H1 (cell line): Measurements from ENCODE around the gene TMEM266. TPM values are rescaled to one million over a fixed set of nuclear protein-coding genes. Genes with fewer than 3 reads are reported as not detected.

ENCODE experiments used
- CTCF ChIA-PET: fragments of 300-600 bp; sonication (Branson Sonifier 250); formaldehyde crosslinking; loops from one replicate; lab custom pipeline; 2021; ENCODE audit not compliant: partially characterized antibody; lab: Charles Lee
- POLR2A ChIA-PET: fragments of 300-600 bp; sonication (Branson Sonifier 250); formaldehyde crosslinking; loops from one replicate; lab custom pipeline; 2021; ENCODE audit warnings: inconsistent platforms; ENCODE audit not compliant: partially characterized antibody; lab: Charles Lee
- DNase-seq, 2 experiments: peaks; one replicate each; pipeline versions ENCODE4 v3.0.0 to v3.0.0-alpha.2; 2010 to 2022; ENCODE audit warnings: low spot score in 2 of 2, low read depth in 1 of 2, mixed read lengths in 1 of 2
- FAIRE-seq: peaks from 2 replicates; lab custom pipeline; 2011; peaks lifted over from hg19 to GRCh38; lab: Jason Lieb, UNC
- H2AFZ ChIP-seq: 2 replicates; pipeline ENCODE4 v1.8.1; 2012; ENCODE audit warnings: low read length, inconsistent platforms
- H2AK5ac ChIP-seq: 2 replicates; pipeline ENCODE4 v1.6.1; 2013; ENCODE audit warnings: low read depth, low read length
- H2BK120ac ChIP-seq: replicated peaks from 2 replicates; pipeline ENCODE3; 2013; ENCODE audit warnings: low read depth, low read length, inconsistent platforms
- H2BK12ac ChIP-seq: 2 replicates; pipeline ENCODE4 v1.6.1; 2013; ENCODE audit warnings: low read depth, low read length
- H2BK15ac ChIP-seq: 2 replicates; pipeline ENCODE4 v1.6.1; 2013; ENCODE audit warnings: low read length
- H2BK20ac ChIP-seq: 2 replicates; pipeline ENCODE4 v1.6.1; 2013; ENCODE audit warnings: low read length
- H2BK5ac ChIP-seq: 2 replicates; pipeline ENCODE4 v1.6.1; 2013; ENCODE audit warnings: low read depth, low read length
- H3K14ac ChIP-seq: 2 replicates; pipeline ENCODE4 v1.6.1; 2013; ENCODE audit warnings: inconsistent platforms; ENCODE audit not compliant: insufficient read length
- H3K18ac ChIP-seq: 2 replicates; pipeline ENCODE4 v1.6.1; 2013; ENCODE audit warnings: low read length; ENCODE audit errors: extremely low read depth
- H3K23ac ChIP-seq: 2 replicates; pipeline ENCODE4 v1.6.1; 2013; ENCODE audit warnings: inconsistent platforms; ENCODE audit not compliant: insufficient read length
- H3K23me2 ChIP-seq: 2 replicates; pipeline ENCODE4 v1.6.1; 2013; ENCODE audit warnings: low read depth, low read length
- H3K27ac ChIP-seq: 2 replicates; pipeline ENCODE4 v1.6.1; 2011; ENCODE audit warnings: low read depth, low read length, inconsistent platforms
- H3K27me3 ChIP-seq, 4 experiments: replicated peaks in 1 of 4; 1 replicate in 1 of 4; 2 replicates in 3 of 4; pipeline versions ENCODE4 v1.6.1 to v1.8.1; 2011 to 2013; ENCODE audit warnings: low read length in 3 of 4, mild to moderate bottlenecking in 3 of 4, inconsistent platforms in 2 of 4, mixed read lengths in 2 of 4, moderate library complexity in 1 of 4; ENCODE audit not compliant: control insufficient read depth in 3 of 4, insufficient read depth in 3 of 4; ENCODE audit errors: extremely low read depth in 1 of 4
- H3K36me3 ChIP-seq, 4 experiments: 2 replicates each; pipeline versions ENCODE4 v1.6.1 to v1.8.1; 2011 to 2013; ENCODE audit warnings: mild to moderate bottlenecking in 4 of 4, low read length in 3 of 4, moderate library complexity in 2 of 4, control low read depth in 1 of 4, inconsistent platforms in 1 of 4; ENCODE audit not compliant: insufficient read depth in 4 of 4, control insufficient read depth in 2 of 4
- H3K4ac ChIP-seq: replicated peaks from 2 replicates; pipeline ENCODE3; 2013; ENCODE audit warnings: low read length, low read depth, mixed read lengths, inconsistent platforms; ENCODE audit not compliant: insufficient read length
- H3K4me1 ChIP-seq, 4 experiments: replicated peaks in 1 of 4; 1 replicate in 1 of 4; 2 replicates in 3 of 4; pipeline versions ENCODE4 v1.6.1 to v1.8.1; 2011 to 2013; ENCODE audit warnings: low read length in 3 of 4, inconsistent platforms in 2 of 4, mixed read lengths in 1 of 4; ENCODE audit not compliant: insufficient read depth in 4 of 4, control insufficient read depth in 3 of 4
- H3K4me2 ChIP-seq, 2 experiments: 2 replicates each; pipeline versions ENCODE4 v1.6.1 to v1.8.1; 2011 to 2013; ENCODE audit warnings: low read depth in 2 of 2, low read length in 2 of 2, control low read depth in 1 of 2, inconsistent platforms in 1 of 2, mild to moderate bottlenecking in 1 of 2; ENCODE audit not compliant: insufficient read depth in 1 of 2
- H3K4me3 ChIP-seq, 4 experiments: fragments of 200-600, 300-600 bp in 1 of 4; sonication (generic), shearing (Covaris generic), sonication (Bioruptor Twin) in 1 of 4; 2 replicates each; pipeline versions ENCODE4 v1.5.1 to v1.8.1; 2011 to 2016; ENCODE audit warnings: low read length in 4 of 4, low read depth in 3 of 4, control low read depth in 2 of 4, inconsistent platforms in 2 of 4, mild to moderate bottlenecking in 2 of 4, mixed read lengths in 1 of 4, moderate library complexity in 1 of 4; ENCODE audit not compliant: insufficient read depth in 2 of 4; ENCODE audit errors: extremely low read depth in 1 of 4
- H3K56ac ChIP-seq: replicated peaks from 2 replicates; pipeline ENCODE3; 2013; ENCODE audit warnings: low read depth, mild to moderate bottlenecking, mixed read lengths, low read length, inconsistent platforms; ENCODE audit not compliant: insufficient read length
- H3K79me1 ChIP-seq: 2 replicates; pipeline ENCODE4 v1.6.1; 2013; ENCODE audit warnings: low read depth, low read length, control low read depth
- H3K79me2 ChIP-seq, 2 experiments: 2 replicates each; pipeline versions ENCODE4 v1.6.1 to v1.8.1; 2012 to 2013; ENCODE audit warnings: low read length in 2 of 2, mild to moderate bottlenecking in 2 of 2, inconsistent platforms in 1 of 2; ENCODE audit not compliant: insufficient read depth in 2 of 2, control insufficient read depth in 1 of 2
- H3K9ac ChIP-seq, 4 experiments: replicated peaks in 1 of 4; 1 replicate in 1 of 4; 2 replicates in 3 of 4; pipeline versions ENCODE4 v1.6.1 to v1.8.1; 2011 to 2013; ENCODE audit warnings: low read depth in 3 of 4, low read length in 3 of 4, control low read depth in 2 of 4, mild to moderate bottlenecking in 2 of 4, moderate library complexity in 2 of 4, inconsistent platforms in 1 of 4; ENCODE audit errors: extremely low read depth in 1 of 4
- H3K9me3 ChIP-seq, 2 experiments: 2 replicates each; pipeline versions ENCODE4 v1.6.1 to v1.8.1; 2012 to 2013; ENCODE audit warnings: mild to moderate bottlenecking in 2 of 2, moderate library complexity in 2 of 2, control low read depth in 1 of 2, inconsistent platforms in 1 of 2, low read depth in 1 of 2, low read length in 1 of 2, mixed read lengths in 1 of 2; ENCODE audit not compliant: insufficient read depth in 2 of 2
- H4K20me1 ChIP-seq, 2 experiments: replicated peaks in 1 of 2; 2 replicates each; pipeline versions ENCODE3 to v1.8.1; 2011 to 2013; ENCODE audit warnings: inconsistent platforms in 2 of 2, low read length in 2 of 2, mild to moderate bottlenecking in 1 of 2; ENCODE audit not compliant: insufficient read depth in 2 of 2, control insufficient read depth in 1 of 2
- H4K5ac ChIP-seq: 2 replicates; pipeline ENCODE4 v1.6.1; 2013; ENCODE audit warnings: low read length, low read depth, mixed read lengths, inconsistent platforms; ENCODE audit not compliant: insufficient read length
- H4K8ac ChIP-seq: 2 replicates; pipeline ENCODE4 v1.8.0; 2013; ENCODE audit warnings: mild to moderate bottlenecking, moderate library complexity, low read length, inconsistent platforms; ENCODE audit not compliant: insufficient read depth; ENCODE audit errors: extremely low read depth
- H4K91ac ChIP-seq: replicated peaks from 2 replicates; pipeline ENCODE3; 2013; ENCODE audit warnings: low read length, mixed read lengths, inconsistent platforms; ENCODE audit not compliant: insufficient read length
- CREB1 ChIP-seq: IDR thresholded peaks from 2 replicates; pipeline ENCODE4 v1.6.1; 2012; ENCODE audit warnings: inconsistent platforms
- KDM4A ChIP-seq: IDR thresholded peaks from one replicate; pipeline ENCODE4 v1.7.1; 2012; ENCODE audit warnings: low read depth, mild to moderate bottlenecking, moderate library complexity, low read length, inconsistent platforms; ENCODE audit not compliant: severe bottlenecking
- TCF12 ChIP-seq: IDR thresholded peaks from 2 replicates; pipeline ENCODE4 v1.6.1; 2011; ENCODE audit warnings: low read depth, mild to moderate bottlenecking, low read length
- WGBS, 2 experiments: shearing (Covaris generic) in 1 of 2; methylation state at CpG; one replicate each; pipeline versions ENCODE4 v1.1.6 to v1.1.7; 2013 to 2015; ENCODE audit warnings: low lambda C conversion rate in 2 of 2, mixed read lengths in 2 of 2, inconsistent platforms in 1 of 2, low coverage in 1 of 2, missing lambda C conversion rate in 1 of 2; ENCODE audit not compliant: insufficient replicate concordance in 2 of 2, insufficient coverage in 1 of 2, insufficient read length in 1 of 2; ENCODE audit errors: extremely low coverage in 1 of 2, missing lambda C conversion rate in 1 of 2; 5-methylcytosine and 5-hydroxymethylcytosine counted together
- polyA plus RNA-seq, 7 experiments: library from polyadenylated mRNA; depleted of rRNA in 3 of 7; stranded (reverse) in 5 of 7; unstranded in 2 of 7; fragments of >200 nt in 5 of 7; fragments of 200-250 nt in 2 of 7; gene quantifications; 1 replicate in 5 of 7; 2 replicates in 1 of 7; 4 replicates in 1 of 7; pipeline versions ENCODE4 v1.2.1 to v1.2.3, GENCODE V29; 2011 to 2013; ENCODE audit warnings: missing spikeins in 2 of 7, mixed read lengths in 2 of 7
- total RNA-seq: library from RNA; stranded (reverse); fragmentation: NEBNext Ultra II Directional; extraction: Animal tissue kit (Norgen Biotek cat#: 25700); gene quantifications from 2 replicates; pipeline ENCODE4 v1.2.1, GENCODE V29; 2021
- TF ChIP-seq, protein P1 (sequence below): IDR thresholded peaks from 2 replicates; pipeline ENCODE4 v1.6.1; 2012; ENCODE audit warnings: low read length, inconsistent platforms

The TMEM266 gene
- total and polyA plus RNA-seq, 2 of the 8 experiments (the other 6 are each of a cell fraction or from before 2014, with no cell fraction given), result 2.6 TPM

DNA sequence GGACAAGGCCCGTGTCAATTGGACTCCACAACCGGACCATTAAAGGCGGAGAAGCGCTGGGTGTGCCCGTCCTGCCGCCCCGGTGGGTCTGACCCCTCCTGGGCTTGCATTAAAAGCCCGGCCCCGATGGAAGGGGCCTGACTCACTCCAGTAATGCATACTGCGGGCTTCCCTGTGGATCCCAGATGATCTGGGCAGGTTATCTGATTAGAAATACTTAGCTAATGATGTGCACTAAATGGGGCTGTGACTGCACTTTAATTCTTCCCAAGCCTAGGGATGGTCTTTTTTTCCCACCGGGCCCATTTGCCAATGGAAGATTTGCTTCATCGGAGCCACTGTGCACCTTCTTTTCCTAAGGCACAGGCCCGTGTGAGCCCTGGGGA lies 124.9 kb downstream of the TMEM266 start:
- no peak overlapping the region for H3K4ac ChIP-seq
- TF ChIP-seq, protein P1, sequence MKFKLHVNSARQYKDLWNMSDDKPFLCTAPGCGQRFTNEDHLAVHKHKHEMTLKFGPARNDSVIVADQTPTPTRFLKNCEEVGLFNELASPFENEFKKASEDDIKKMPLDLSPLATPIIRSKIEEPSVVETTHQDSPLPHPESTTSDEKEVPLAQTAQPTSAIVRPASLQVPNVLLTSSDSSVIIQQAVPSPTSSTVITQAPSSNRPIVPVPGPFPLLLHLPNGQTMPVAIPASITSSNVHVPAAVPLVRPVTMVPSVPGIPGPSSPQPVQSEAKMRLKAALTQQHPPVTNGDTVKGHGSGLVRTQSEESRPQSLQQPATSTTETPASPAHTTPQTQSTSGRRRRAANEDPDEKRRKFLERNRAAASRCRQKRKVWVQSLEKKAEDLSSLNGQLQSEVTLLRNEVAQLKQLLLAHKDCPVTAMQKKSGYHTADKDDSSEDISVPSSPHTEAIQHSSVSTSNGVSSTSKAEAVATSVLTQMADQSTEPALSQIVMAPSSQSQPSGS, result no peak
- TF ChIP-seq KDM4A (no peak), TCF12 (no peak), CREB1 (no peak)
- TF ChIP-seq, all 59 proteins: peak for 0
- Histone ChIP-seq H3K79me2 (no peaks in the 10 kb centered on the region), H3K36me3 (no peaks in the 10 kb centered on the region), H3K9me3 (no peaks in the 10 kb centered on the region), H3K4me3 (no peak overlapping the region), H4K5ac (no peak overlapping the region), H3K23me2 (no peaks in the 10 kb centered on the region; the same call in 1 of the 2 replicates), H2BK15ac (no peak overlapping the region), H4K20me1 (no peaks in the 10 kb centered on the region), H2AK5ac (no peak overlapping the region), H3K79me1 (no peaks in the 10 kb centered on the region), H2BK5ac (no peak overlapping the region), H2BK120ac (no peak overlapping the region), H3K14ac (no peak overlapping the region), H3K18ac (no peak overlapping the region), H3K56ac (no peak overlapping the region), H4K8ac (no peak overlapping the region), H3K23ac (no peak overlapping the region), H3K27me3 (no peaks in the 10 kb centered on the region), H3K4me1 (peaks cover 0 to 2% (median 0%) of the 10 kb centered on the region in 4 experiments; a peak in 1 of 7 replicates), H3K9ac (no peak overlapping the region), H3K4me2 (no peak overlapping the region), H2BK20ac (no peak overlapping the region), H3K27ac (no peak overlapping the region), H2BK12ac (no peak overlapping the region), H2AFZ (no peak overlapping the region), H4K91ac (no peak overlapping the region)
- CTCF ChIA-PET, result interaction anchor here (0.8 to 4.9 kb wide), 21 partner anchors 17 to 155 kb away, joined by 3 to 48 read pairs (median 5); no protein-coding TSS in a partner anchor
- FAIRE-seq, result no peak
- POLR2A ChIA-PET, result interaction anchor here (1.0 to 1.2 kb wide), 2 partner anchors 8 to 21 kb away, joined by 3 read pairs; no protein-coding TSS in a partner anchor
- no peak for DNase-seq
- WGBS, 2 experiments, result 81% methylated on average over 13 of the region's 13 CpGs; no CpG with 5 or more reads in 1 of the 2 experiments
